K562 (cell line): Measurements from ENCODE around the gene ULK3. TPM values are rescaled to one million over a fixed set of nuclear protein-coding genes. Genes with fewer than 3 reads are reported as not detected.

Source experiments
- ARHGAP35 ChIP-seq: fragments of 450-650 bp; IDR thresholded peaks from 2 replicates; pipeline ENCODE4 v1.6.1; 2018; ENCODE audit not compliant: partially characterized antibody
- CTCFL ChIP-seq: IDR thresholded peaks from 2 replicates; pipeline ENCODE4 v1.6.1; 2011; ENCODE audit warnings: borderline replicate concordance, low read depth, mild to moderate bottlenecking, moderate library complexity, low read length; ENCODE audit not compliant: insufficient read depth, poor library complexity, severe bottlenecking
- EWSR1 ChIP-seq: fragments of 450-650 bp; IDR thresholded peaks from 2 replicates; pipeline ENCODE4 v1.6.1; 2018; ENCODE audit warnings: borderline replicate concordance, mild to moderate bottlenecking, low read depth, moderate library complexity; ENCODE audit not compliant: partially characterized antibody
- MAZ ChIP-seq, 2 experiments: fragments of 450-650 bp in 1 of 2; sonication (generic) in 1 of 2; formaldehyde crosslinking; IDR thresholded peaks in 1 of 2; conservative IDR thresholded peaks in 1 of 2; 2 replicates each; pipeline versions ENCODE4 v1.4.0 to v1.5.0; 2020; ENCODE audit warnings: mild to moderate bottlenecking in 1 of 2, missing genetic modification reagents in 1 of 2
- MBD1 ChIP-seq: fragments of 250-450 bp; sonication (Bioruptor Pico); IDR thresholded peaks from 2 replicates; pipeline ENCODE4 v1.8.0; 2022; ENCODE audit warnings: inconsistent platforms
- REST ChIP-seq, 2 experiments: fragments of 450-650 bp; formaldehyde crosslinking in 1 of 2; IDR thresholded peaks; 2 replicates each; pipeline versions ENCODE4 v1.4.0 to v1.6.1; 2014 to 2020; ENCODE audit warnings: mild to moderate bottlenecking in 2 of 2, borderline replicate concordance in 1 of 2, low read depth in 1 of 2
- SOX6 ChIP-seq: fragments of 450-650 bp; IDR thresholded peaks from 2 replicates; pipeline ENCODE4 v1.6.1; 2014; ENCODE audit warnings: mild to moderate bottlenecking
- ZNF165 ChIP-seq: fragments of 250-450 bp; sonication (Bioruptor Pico); IDR thresholded peaks from 2 replicates; pipeline ENCODE4 v1.4.0; 2020; ENCODE audit warnings: borderline replicate concordance
- ZNF589 ChIP-seq: fragments of 200-800 bp; sonication (Bioruptor generic); IDR thresholded peaks from 2 replicates; pipeline ENCODE4 v1.6.1; 2016; ENCODE audit warnings: low read depth, missing genetic modification characterization, missing compliant biosample characterization
- ZZZ3 ChIP-seq: fragments of 450-650 bp; IDR thresholded peaks from 2 replicates; pipeline ENCODE4 v1.6.1; 2016; ENCODE audit warnings: antibody characterized with exemption, mild to moderate bottlenecking, moderate library complexity
- polyA plus RNA-seq, 8 experiments: library from polyadenylated mRNA; depleted of rRNA in 4 of 8; stranded (reverse) in 5 of 8; unstranded in 3 of 8; fragments of >200 nt; fragmentation: Nextera tagmentation in 2 of 8; fragmentation: Illumina TruSeq in 1 of 8; extraction: Ambion mirVana in 2 of 8; extraction: Trizol in 1 of 8; gene quantifications; 2 replicates each; pipeline versions ENCODE4 v1.2.1 to v1.2.3, GENCODE V29; 2011 to 2014; ENCODE audit warnings: inconsistent platforms in 1 of 8, missing spikeins in 1 of 8
- total RNA-seq, 7 experiments: library from RNA; depleted of rRNA in 6 of 7; stranded (reverse); fragments of >200 nt in 6 of 7; fragmentation: Illumina TruSeq in 2 of 7; extraction: Trizol in 2 of 7; gene quantifications; 2 replicates each; pipeline versions ENCODE4 v1.2.1 to v1.2.3, GENCODE V29; 2011 to 2021; ENCODE audit warnings: low replicate concordance in 1 of 7
- TF ChIP-seq, protein P1 (sequence below): fragments of 450-650 bp; IDR thresholded peaks from 2 replicates; pipeline ENCODE4 v1.6.1; 2016; ENCODE audit warnings: mild to moderate bottlenecking

The ULK3 gene
- total and polyA plus RNA-seq, 9 of the 15 experiments (the other 6 are each of a cell fraction or from before 2014, with no cell fraction given), result 0.68 to 68.0 (median 34.9) TPM

DNA sequence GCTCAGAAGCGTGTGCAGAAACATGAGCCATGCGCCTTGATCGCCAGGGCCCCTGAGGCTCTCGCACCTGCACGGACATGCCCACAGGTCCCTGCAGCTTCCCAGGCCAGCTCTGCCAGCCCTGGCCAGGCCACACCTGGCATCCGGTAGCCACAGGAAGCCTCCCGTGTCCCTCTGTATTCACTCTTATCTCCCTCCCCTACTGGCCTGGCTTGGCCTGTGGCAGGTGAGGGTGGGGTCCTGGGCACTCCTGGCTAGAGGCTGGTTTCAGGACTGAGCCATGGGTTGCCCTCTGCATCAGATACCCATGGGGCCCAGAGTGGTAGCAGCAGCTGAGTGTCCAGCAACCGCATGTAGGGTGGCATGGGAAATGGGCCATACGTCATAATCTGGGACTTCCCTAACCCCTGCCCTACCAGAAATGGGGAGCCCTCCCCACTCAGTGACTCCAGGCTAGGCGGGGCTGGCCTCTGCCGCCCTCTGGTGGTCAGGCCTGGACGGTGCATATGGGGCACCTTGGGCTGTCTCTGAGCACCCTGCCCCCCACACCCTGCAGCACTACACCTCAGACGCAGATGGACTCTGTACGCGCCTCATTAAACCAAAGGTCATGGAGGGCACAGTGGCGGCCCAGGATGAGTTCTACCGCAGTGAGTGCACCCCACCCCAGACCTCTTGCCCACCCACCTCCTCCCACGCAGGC, 42.9 kb downstream of the ULK3 start (continued):
- TF ChIP-seq REST (IDR thresholded peaks at IDR 0.05; ENCODE audit: borderline replicate concordance) (peak; percentile 90), REST (CRISPR knock-in tag; IDR thresholded peaks at IDR 0.05; ENCODE audit: low read depth) (no peak), EWSR1 (no peak), CTCFL (peak; percentile 87), ARHGAP35 (no peak), MBD1 (CRISPR knock-in tag) (no peak), ZNF589 (no peak), MAZ (CRISPR knock-in tag; conservative IDR thresholded peaks at IDR 0.05 in 1 of 2, IDR thresholded peaks at IDR 0.05 in 1 of 2) (peak; percentile 77 to 89), ZZZ3 (no peak), SOX6 (no peak), ZNF165 (CRISPR knock-in tag) (0 out of 2 replicates have a peak, but pooled peaks have one; percentile 38)
- TF ChIP-seq, protein P1, sequence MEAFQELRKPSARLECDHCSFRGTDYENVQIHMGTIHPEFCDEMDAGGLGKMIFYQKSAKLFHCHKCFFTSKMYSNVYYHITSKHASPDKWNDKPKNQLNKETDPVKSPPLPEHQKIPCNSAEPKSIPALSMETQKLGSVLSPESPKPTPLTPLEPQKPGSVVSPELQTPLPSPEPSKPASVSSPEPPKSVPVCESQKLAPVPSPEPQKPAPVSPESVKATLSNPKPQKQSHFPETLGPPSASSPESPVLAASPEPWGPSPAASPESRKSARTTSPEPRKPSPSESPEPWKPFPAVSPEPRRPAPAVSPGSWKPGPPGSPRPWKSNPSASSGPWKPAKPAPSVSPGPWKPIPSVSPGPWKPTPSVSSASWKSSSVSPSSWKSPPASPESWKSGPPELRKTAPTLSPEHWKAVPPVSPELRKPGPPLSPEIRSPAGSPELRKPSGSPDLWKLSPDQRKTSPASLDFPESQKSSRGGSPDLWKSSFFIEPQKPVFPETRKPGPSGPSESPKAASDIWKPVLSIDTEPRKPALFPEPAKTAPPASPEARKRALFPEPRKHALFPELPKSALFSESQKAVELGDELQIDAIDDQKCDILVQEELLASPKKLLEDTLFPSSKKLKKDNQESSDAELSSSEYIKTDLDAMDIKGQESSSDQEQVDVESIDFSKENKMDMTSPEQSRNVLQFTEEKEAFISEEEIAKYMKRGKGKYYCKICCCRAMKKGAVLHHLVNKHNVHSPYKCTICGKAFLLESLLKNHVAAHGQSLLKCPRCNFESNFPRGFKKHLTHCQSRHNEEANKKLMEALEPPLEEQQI, result no peak
